ENCODE data around the gene CTBP2.

CTBP2 gene

GRCh38 chr10:125142946-125143345, 17.4 kb downstream of the CTBP2 start:
- DNase-seq: no peak

- no peak for DNase-seq
Measured at GRCh38 chr10:125141860-125142484, 18.4 kb downstream of the CTBP2 start.

GRCh38 chr10:125141150-125141859, 19.1 kb downstream of the CTBP2 start:
- no peak for DNase-seq

- DNase-seq: no peak
Measured at GRCh38 chr10:125140151-125140550, 20.2 kb downstream of the CTBP2 start.

- DNase-seq: peak; percentile 88
Measured at GRCh38 chr10:125137601-125138438, 22.5 kb downstream of the CTBP2 start.

GRCh38 chr10:125136087-125136486, 24.3 kb downstream of the CTBP2 start:
- no peak for DNase-seq

GRCh38 chr10:125135771-125136035, 24.7 kb downstream of the CTBP2 start:
- no peak for DNase-seq

GRCh38 chr10:125134916-125135770, 25.2 kb downstream of the CTBP2 start:
- DNase-seq: no peak

GRCh38 chr10:125134483-125134848, 25.9 kb downstream of the CTBP2 start:
- DNase-seq: no peak

- no peak for DNase-seq
Measured at GRCh38 chr10:125133696-125134482, 26.5 kb downstream of the CTBP2 start.

- DNase-seq: no peak
Measured at GRCh38 chr10:125132344-125132743, 28.0 kb downstream of the CTBP2 start.

GRCh38 chr10:125130916-125131315, 29.4 kb downstream of the CTBP2 start:
- DNase-seq: no peak

- DNase-seq: no peak
Measured at GRCh38 chr10:125130260-125130659, 30.1 kb downstream of the CTBP2 start.

GRCh38 chr10:125129076-125129458, 31.3 kb downstream of the CTBP2 start:
- no peak for DNase-seq

- DNase-seq: no peak
Measured at GRCh38 chr10:125128397-125129075, 31.8 kb downstream of the CTBP2 start.

GRCh38 chr10:125127986-125128385, 32.4 kb downstream of the CTBP2 start:
- no peak for DNase-seq

GRCh38 chr10:125127110-125127509, 33.3 kb downstream of the CTBP2 start:
- DNase-seq: no peak

- DNase-seq: no peak
Measured at GRCh38 chr10:125125951-125126735, 34.2 kb downstream of the CTBP2 start.

GRCh38 chr10:125124907-125125306, 35.5 kb downstream of the CTBP2 start:
- DNase-seq: no peak

GRCh38 chr10:125124115-125124487, 36.3 kb downstream of the CTBP2 start:
- DNase-seq: no peak

Data from DMS79 (cell line).